Measurements from ENCODE around the gene RANBP1.

DNA sequence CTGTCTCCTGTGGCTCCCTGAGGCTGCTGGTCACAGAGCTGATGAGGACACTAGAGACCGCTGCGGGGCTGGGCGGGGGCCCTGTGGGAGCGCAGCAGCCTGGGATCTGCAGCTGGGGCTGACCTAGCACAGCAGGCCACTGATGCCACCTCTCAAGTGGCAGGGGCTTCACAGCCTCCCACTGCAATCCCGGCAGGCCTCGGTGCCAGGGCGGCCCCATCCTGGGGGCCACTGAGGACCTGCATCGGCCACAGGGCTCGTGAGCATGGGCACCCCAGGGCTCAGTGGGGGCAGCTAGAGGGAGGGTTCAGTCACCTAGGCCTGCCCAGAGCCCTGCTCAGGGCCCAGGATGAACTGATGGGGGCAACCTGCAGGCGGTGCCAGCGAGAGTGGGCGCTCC lies 49.5 kb downstream of the RANBP1 start:
- TF ChIP-seq, protein P1, sequence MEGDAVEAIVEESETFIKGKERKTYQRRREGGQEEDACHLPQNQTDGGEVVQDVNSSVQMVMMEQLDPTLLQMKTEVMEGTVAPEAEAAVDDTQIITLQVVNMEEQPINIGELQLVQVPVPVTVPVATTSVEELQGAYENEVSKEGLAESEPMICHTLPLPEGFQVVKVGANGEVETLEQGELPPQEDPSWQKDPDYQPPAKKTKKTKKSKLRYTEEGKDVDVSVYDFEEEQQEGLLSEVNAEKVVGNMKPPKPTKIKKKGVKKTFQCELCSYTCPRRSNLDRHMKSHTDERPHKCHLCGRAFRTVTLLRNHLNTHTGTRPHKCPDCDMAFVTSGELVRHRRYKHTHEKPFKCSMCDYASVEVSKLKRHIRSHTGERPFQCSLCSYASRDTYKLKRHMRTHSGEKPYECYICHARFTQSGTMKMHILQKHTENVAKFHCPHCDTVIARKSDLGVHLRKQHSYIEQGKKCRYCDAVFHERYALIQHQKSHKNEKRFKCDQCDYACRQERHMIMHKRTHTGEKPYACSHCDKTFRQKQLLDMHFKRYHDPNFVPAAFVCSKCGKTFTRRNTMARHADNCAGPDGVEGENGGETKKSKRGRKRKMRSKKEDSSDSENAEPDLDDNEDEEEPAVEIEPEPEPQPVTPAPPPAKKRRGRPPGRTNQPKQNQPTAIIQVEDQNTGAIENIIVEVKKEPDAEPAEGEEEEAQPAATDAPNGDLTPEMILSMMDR (IDR thresholded peaks at IDR 0.05) = no peak
- TF ChIP-seq POLR2A (IDR thresholded peaks at IDR 0.05) = no peak
